Activated T-helper 1 cell treated with anti-CD3 and anti-CD28 coated beads, Interleukin-2, amount 50 U/mL, for 16 hours (primary cell): ENCODE results near the gene PHLPP2.

Experiments
- DNase-seq, 2 donors: peaks; one replicate each; pipeline ENCODE4 v3.0.0-alpha.2; 2020; ENCODE audit warnings: low read depth in 1 of 2, low spot score in 1 of 2

Gene PHLPP2

DNA sequence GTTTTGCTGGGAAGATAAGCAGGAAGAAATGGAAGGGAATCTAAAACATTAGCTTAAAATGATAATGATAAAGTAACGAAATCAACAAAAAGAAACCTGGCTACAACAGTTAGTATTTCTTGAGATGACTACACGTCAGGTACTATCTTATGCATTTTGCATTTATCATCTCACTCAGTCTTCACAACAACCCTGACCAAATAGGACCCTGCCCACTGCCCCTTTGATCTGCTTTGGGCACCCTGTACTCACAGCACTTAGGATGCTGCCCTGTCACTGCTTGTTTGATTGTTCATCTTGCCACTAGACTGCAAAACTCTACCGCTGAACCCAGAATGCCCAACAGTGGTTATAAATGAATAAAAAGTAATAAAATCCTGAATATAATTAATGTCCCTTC is 53.3 kb downstream of the PHLPP2 start:
- DNase-seq = no peak

DNA sequence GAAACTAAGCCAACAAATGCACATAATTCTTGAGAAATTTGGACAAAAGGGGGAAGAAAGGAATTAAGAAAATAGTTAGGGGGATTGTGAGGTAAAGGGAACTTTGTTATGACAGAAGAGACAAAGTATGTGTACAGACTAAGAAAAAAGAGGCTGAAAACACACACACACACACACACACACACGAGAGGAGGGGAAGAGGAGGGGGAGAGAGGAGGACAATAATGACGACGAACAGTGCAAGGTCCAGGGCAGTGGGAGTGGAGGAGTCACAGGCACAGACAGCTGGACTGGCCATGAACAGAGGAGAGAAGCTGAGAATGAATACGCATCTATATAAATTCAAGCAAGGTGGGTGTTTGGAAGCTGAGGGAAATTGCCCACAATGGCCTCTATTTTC is 54.0 kb downstream of the PHLPP2 start:
- DNase-seq = no peak

DNA sequence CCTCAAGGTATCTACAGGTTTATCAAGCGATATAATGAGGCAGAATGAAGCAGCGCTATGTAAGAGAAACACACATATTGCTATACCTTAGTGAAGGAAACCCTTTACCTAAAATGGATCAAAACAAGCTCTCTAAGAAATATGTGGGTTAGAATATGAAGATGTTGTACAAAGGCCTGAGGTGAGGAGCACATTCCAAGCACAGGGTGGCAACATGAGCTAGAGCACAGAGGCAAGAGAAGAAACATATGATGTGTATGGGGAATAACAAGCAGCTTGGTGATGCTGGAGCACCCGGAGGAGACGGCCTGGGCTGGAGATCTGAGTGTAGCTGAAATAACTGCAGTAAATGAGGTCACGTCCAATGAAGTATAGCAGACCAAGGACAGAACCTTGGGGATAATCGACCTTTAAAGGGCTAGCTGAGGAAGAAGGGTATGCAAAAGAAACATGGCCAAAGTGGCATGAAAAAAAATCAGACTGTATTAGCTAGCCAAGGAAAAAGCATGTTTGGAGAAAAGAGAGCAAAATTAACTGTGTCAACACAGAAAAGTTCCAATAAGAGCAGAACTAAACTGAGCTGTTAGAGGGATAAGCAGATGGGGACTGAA is 54.5 kb downstream of the PHLPP2 start:
- no peak for DNase-seq

DNA sequence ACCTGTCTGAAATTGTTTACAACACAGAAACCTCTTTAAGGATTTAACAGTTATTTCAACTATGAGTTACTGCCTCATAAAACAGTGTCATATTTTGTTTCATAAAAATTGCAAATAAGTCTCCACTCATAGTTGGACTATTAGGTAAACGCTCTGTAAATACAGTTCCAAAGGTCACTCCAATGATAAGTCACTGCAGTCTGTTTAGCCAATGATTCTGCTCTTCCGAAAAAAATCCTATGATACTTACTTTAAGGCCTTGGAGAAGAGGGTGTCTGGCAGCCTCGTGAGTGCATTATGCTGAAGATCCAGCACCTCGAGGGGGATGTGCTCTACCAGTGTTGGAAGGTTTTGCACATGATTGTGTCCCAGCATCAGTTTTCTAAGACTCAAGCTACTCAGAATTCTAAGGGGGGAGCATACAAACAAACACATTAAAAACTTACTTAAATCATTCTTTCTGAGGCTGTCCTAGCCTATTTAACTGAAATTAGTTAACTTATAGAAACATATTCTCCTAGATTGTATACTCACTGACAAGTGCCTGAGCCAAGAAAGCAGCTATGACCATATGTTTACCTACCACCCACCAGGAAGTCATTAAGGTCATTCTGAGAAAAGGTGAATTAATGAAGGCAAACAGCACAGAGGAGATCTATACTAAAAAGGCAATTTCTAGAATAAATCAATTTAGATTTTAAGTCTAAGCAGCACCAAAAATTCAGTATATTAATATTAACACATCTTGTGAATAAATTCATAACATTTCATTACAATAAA is 57.4 kb downstream of the PHLPP2 start:
- no peak for DNase-seq

DNA sequence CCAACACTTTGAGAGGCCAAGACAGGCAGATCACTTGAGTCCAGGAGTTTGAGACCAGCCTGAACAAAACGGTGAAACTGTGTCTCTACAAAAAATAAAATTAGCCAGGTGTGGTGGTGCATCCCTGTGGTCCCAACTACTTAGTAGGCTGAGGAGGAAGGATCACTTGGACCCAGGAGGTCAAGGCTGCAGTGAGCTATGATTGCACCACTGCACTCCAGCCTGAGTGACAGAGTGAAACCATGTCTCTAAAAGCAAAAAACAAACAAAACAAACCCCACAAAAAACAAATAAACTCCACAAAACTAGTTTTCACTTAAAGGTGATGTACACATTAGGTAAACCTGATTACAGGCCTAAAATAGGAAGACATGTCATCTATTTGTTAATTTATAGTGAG is 58.2 kb downstream of the PHLPP2 start:
- DNase-seq = no peak

DNA sequence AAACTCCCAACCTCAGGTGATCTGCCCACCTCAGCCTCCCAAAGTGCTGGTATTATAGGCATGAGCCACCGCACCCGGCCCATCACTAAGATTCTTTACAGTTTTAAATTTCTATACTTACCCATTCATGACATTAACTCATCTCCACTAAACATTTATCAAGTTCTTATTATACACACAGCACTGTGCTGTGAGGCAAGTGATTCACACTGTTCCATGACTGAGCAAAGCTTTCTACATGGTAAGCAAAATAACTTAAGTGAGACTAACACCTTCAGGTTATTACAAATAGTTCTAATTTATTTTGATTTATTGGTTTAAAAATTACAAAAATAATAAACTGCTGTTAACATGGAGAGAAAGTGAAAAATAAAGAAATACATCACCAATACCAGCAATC is 65.0 kb downstream of the PHLPP2 start:
- no peak for DNase-seq

DNA sequence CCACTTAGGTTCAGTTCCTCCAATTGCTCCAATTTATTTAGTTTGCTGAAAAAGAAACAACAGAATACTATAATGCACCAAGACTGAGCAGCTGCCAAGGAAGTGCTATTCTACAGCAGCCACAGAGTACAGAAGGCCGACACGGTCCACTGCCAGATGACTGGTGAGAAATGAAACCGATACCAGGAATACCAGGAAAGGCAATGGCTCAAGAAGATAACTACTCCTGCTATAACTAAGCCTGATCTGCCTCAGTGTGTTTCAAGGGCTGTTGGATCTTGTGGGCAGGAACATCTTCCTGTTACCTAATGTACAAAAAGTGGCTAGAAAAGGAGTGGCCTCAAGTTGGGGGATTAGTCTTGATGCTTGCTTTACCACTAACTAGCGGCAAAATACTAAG is 65.7 kb downstream of the PHLPP2 start:
- no peak for DNase-seq

DNA sequence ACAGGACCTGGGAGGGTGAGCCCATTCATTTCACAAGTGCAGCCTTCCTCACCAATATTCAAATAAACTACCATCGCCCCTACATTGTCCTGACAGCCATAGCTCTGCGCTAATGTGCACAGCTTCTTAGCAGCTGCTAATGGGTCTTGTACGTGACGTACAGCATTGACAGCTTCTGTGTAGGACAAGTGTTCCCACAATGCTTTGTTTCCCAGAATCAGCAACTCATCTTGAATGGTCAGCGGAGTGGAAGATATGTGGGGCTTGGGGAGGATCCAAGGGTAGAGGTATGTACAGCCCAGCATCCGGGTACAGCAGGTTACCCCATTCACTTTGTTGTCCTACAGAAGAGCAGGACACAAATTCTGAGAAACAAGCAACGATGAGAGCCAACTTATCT is 74.8 kb downstream of the PHLPP2 start:
- no peak for DNase-seq

DNA sequence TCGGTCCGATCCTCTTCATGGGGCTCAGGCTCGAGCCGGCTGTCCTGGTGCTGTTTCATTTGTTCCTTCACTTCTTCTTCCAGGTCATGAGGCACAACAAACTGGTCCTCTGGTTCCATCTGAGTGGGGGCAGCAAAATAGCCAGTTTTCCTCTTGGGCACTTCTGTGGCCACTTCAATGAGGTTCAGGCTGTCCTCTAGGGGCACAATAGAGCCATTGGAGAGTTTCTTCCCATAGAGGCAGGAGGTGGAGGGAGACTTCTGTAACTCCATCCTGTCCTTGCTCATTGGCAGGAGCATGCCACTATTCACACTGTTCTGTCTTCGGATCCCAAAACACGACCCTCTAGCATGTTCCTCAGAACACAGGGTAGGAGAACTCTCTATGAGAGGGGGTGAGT is 75.6 kb downstream of the PHLPP2 start:
- DNase-seq = no peak

DNA sequence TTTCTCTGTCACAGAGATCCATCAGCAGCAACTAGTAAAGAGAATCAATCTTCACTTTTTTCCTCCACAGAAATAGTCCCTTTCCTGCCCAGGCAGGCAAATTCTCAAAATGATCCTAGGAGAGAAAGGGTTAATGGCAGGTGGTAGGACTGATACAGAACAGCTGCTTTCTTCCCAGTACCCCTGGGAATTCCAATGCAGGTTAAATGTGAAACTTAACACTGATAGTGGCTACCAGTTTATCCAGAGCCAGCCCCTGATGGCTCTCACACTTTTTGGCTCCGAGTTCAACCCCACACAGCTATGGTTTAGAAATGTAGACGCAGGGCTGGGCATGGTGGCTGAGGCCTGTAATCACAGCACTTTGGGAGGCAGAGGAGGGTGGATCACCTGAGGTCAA is 76.3 kb downstream of the PHLPP2 start:
- DNase-seq = no peak

DNA sequence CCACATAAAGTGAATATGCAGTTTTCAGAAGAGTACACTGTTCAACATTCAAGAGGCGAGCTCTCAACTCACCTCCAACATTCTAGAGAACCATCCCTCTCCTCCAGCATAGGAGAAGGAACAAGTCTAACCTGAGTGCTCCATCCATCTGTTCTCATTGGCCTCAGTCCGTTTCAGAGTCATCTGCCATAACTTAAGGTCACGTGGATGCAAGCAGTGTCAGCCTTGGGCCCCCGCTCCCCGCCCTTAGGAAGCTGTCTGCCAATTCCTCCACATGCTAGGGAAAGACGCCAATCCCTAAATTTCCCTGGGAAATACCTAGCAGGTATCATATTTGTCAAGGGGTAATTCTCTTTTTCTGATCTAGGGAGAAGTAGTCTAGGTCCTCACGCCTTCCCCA is 77.1 kb downstream of the PHLPP2 start:
- no peak for DNase-seq

DNA sequence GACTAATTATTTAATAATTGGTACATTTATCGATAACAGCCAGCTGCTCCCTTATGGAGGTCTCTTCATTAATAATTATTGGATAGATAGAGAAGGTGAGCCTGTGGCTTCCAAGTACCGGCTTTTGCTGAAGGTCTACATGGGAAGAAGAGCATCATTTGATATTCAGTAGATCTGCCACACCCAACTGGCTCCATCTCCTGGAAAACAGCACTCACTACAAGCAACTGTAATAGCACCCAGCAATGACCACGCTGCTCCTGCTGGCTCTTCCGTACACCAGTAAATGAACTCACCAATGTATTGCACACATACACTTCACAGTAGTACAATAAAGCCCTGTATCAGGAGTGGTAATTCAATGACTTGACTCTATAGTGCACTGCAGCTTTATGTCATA is 79.1 kb downstream of the PHLPP2 start:
- DNase-seq = no peak

DNA sequence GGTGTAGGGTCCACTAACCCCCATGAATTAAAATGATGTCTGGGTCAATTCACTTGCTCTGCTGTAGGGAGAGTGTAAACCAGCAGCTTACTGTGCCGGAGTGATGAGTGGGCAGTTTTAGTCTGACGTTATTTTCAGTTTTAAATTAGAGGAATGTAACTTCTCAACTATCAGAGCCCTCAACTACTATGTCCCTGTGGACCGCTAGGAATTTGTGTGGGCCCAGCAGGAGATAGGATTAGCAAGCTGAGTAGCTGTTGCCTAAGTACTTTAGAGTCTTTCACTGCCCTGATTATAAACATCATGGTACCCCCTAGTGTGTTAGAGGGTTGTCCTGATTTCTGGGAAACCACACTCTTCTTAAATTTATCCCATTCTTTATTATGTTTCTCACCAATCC is 87.1 kb downstream of the PHLPP2 start:
- no peak for DNase-seq

DNA sequence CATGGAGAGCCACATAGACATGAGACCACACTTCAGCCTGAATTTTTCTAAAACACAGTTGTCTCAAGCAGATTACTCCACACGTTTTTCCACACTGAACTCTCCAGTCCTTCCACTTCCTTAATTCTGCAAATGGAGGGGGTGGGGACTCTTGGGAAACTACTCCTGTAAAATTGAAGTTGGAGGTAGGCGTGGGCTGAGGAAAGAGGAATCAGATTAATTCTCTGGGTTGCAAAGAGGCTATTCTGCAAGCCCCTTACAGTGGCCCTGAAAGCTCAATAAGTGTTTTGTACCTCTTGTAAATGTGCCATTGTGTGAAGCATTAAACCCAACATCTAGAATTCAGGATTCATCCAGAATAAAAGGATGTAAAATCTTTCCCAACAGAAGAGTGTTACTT is 88.9 kb downstream of the PHLPP2 start:
- no peak for DNase-seq

DNA sequence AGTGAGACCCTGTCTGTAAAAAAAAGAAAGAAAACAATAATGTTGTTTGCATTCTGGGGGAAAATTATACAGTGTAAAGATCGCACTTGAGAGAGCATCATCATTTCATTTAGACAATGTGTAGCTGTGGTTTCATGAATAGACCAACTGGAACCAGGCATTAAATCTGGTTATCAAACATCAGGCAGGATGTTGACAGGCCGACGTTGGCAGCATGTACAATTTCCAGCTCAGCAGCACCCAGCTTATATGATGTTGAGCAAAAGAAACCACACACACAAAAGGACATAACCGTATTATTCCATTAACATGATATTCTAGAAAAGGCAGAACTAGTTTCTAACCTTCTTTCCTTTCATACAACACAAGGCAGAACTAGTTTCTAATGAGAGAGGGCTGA is 92.7 kb downstream of the PHLPP2 start:
- DNase-seq = no peak

DNA sequence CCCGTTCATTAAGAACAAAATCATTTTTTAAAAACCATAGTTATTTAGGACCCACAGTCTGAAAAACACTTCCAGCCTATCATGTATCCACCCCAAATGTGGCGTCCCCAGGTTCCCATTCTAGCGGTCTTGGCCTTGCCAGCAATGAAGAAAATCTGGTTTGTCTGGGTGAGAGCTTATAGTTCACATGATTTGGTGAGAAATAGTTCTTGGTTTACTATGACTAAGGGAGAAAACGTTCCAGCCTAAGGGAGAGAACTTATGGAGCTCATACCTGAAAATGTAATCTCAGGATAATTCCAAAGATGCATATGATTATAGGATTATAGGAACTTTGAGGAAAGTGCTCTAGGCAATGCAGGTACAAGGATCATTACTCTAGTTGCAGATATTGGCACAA is 93.7 kb downstream of the PHLPP2 start:
- no peak for DNase-seq

DNA sequence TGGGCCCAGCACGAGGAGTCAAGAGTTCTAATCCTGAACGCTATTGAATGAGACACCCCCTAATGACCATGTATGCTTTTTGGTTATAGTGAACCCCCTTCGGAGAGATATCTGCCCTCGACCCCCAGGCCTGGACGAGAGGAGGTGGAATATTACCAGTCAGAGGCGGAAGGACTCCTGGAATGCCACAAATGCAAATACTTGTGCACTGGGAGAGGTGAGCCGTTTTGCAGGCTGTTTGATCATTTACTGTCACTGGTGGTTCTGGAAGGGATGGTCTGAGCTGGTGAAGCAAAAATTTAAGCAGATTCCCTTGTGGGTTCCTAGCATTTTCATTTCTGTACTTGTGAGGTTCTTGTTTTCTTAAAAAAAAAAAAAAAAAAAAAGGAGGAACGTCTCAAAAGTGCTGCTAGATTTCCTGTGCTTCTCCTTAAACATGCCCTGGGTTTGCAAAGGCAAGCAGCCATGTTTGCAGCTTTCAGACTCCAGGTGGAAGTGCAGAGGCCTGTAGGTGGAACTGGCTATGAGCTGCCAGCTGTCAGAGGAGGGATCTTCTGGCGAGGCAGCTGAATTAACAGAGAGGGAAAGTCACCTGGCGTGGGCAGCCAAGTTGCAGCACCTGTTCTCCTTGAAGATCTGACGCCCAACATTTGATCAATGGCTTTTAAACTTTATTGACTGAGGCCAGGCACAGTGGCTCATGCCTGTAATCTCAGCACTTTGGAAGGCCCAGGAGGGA is 95.1 kb downstream of the PHLPP2 start:
- DNase-seq = no peak

DNA sequence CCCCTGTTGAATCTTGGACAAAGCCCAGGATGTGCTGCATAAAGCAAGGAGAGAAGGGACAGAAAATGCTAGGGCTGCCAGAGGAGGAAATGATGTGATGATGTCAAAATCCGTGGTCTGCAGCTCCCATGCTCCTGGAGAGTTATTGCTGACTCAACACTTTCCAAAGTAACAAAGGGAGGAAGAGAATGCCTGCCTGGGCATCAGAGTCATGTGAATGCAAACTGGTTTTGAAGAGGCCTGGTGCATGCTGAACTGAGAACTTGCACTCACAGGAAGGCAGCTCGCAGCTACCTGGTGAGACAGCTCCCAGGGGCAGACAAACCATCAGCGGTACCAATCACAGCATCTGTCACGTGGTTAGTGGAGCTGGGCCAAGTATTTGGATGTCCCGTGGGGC is 95.7 kb downstream of the PHLPP2 start:
- DNase-seq = no peak

DNA sequence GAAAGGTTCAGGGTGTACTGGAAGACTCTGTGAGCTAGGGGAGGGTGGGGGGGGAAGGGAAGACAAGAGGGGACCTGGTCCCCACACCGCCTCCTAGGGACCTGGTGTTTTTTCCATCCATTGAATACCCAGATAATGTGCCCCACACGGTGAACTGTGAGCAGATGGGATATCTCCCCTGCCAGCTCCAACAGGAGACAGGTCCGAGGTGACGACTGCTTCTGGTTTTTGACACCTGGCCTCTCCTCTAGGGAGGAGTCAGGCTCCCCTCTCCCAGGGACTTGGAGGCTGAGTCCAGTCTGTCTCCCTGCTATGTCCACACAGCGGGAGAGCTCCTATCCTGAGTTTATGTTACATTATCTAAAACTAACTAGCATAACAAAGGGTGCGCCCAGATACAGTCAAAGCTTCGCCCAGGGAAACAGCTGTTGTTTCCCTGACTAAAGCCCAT is 96.7 kb downstream of the PHLPP2 start:
- DNase-seq = no peak

DNA sequence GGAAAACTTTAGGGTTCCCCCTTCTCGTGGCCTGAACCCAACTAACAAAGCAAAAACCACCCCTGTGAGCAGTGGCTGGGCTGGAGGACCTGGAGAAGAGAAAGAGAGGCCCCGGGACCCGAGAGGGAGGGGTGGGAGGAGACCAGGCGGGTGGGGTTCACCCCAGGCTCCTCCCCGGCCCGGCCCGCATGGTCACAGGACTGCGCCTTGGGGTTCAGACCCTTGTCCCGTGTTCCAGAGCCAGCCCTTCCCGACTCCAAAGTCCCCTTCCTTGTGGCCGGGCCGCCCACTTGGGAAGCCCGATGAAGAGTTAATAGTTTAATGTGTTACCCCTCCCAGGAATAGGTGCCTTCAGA is 97.7 kb downstream of the PHLPP2 start:
- no peak for DNase-seq

DNA sequence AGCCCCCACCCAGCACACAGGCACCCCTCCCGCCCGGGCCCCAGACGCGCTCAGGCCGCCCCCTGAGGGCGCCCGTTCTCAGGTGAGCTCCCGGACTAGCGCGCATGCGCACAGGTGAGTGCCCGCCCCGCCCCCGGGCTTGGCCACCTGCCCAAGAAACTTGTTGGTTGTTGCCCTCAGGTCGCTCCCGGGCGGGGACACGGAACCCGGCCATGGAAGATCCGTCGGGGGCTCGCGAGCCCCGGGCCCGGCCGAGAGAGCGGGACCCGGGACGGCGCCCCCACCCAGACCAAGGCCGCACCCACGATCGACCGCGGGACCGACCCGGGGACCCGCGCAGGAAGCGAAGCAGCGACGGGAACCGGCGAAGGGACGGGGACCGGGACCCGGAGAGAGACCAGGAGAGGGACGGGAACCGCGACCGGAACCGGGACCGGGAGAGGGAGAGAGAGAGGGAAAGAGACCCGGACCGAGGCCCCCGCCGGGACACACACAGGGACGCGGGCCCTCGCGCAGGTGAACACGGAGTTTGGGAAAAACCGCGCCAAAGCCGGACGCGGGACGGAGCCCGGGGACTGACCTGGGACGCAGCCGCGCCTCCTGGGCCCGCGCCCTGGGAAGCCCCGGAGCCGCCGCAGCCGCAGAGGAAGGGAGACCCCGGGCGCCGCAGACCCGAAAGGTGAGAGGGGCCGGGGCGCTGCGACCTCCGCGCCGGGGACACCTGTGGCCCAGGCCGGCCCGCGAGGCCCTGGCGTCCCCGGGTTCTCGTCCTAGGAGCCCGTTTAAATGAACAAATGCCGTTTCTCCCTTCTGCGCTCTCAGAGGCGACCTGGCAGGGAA is 98.3 kb downstream of the PHLPP2 start, which contains the start of gene MARVELD3:
TSS of gene MARVELD3 (plus strand) at position 167 of the 840 bp plus-strand sequence. CDS start at position 213, 46 bp downstream.
- no peak for DNase-seq
